Measurements from ENCODE around the gene DTL.

DNA sequence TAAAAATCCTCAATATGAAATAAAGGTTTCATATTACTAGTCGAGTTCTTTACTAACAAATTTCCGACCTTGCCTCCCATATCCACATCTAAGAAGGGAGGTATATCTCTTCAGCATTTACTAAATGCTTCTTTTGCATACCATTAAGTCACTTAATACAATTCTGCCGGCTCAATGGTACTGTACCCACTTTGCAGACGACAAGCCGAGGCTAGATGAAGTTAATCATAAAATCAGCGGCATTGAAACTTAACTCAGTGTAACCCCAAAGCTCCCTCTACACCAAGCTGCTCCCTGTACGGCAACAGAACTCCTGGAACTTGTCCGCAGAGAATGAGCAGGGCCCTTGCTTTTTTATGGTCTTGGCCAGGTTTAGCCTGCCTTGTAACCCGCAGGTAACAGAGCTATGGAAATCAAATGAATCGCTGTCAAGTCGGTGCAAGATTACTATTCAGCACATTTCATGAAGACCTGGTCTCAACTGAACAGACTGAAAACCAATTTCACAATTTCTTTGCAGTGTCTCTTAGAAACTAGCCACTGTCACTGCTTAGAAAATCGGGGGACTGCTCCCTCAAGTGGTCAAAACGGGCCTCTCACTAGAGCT lies 929 bp upstream of the DTL start:
- no peak for TF ChIP-seq SPI1 (IDR thresholded peaks at IDR 0.05; ENCODE audit: low read depth, low read length)
- no peak for TF ChIP-seq POLR2A (IDR thresholded peaks at IDR 0.05; ENCODE audit: low read depth, low read length)

Measured in GM12891 (cell line).